A549 treated with DMSO at 1 μM for 4 hours (cell line): ENCODE results near the gene STK32B. TPM values are rescaled to one million over a fixed set of nuclear protein-coding genes. Genes with fewer than 3 reads are reported as not detected.

Source experiments
- total RNA-seq: library from RNA; stranded (reverse); fragments of 200-300 nt; extraction: Qiagen RNA extraction; gene quantifications from 5 replicates; pipeline ENCODE4 v1.2.3, GENCODE V29; 2022; ENCODE audit warnings: low read depth

STK32B gene
- 19.0 to 22.9 TPM (median 22.7 TPM) in 5 replicates for total RNA-seq

DNA sequence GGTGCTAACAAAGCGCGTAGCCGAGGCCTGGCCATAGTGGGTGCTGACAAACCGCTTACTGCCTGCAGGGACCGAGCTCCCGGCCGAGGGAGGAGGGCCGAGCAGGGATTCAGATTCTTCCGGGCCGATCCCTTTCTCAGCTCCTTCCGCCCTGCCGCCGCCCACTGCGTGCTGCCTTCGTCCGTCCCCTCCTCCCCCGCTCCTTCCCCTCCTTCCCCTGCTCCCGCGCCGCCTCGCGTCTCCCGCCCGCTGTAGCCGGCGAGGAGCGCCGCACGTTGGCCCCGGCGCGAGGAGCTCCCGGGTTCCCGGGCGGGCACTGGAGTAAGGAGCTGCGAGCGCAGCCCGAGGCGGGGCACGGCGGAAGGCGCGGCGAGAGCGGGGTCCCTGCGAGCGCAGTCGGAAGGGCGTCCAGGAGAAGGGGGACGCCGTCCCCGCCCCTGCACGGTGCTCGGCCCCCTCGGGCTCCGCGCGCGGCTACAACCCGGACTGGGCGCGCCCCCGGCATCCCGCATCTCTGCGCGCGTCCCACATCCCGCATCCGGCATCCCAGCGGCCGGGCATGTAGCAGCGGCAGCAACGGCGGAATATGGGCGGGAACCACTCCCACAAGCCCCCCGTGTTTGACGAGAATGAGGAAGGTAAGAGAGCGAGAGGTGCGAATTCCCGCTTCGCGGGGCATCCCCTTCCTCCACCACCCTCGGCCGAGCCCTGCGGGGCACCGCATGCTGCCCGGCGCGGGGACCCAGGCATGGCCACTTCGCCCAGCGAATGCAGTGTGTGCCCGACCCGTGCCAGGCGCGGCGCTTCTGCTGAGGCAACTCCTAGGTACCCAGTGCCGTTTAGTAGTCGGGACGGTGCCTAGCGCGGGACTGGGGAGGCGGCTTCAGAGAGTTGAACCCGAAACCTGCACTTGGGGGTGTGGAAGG lies at the start of gene STK32B:
TSS of gene STK32B (plus strand) at position 203 of the 926 bp plus-strand sequence.

DNA sequence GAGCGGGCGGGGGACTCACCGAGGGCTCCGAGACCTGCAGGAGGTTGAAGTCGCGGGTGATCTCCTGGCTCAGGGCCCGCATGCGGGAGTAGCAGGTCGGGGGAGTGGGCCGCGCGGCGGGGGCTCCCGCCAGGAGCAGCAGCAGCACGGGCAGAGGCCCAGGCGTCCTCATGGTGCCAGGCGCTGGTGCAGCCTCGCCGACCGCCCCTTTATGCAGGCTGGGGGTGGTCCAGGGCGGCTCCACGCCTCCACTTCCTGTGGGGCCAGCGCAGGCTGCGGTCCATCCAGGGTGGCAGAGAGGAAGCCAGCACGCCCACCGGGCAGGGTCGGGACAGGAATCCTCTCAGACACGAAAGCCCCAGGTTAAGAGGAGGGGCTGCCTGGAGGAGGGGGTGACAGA lies 32.0 kb upstream of the STK32B start, which contains the start of gene CYTL1:
TSS of gene CYTL1 (minus strand) at position 185 of the 400 bp plus-strand sequence. CDS start at position 172, 13 bp downstream.

Other genes with a start within 250 kb of the STK32B start
- gene MSX1, start 191.8 kb upstream of the STK32B start, total RNA-seq: 7.5 to 12.4 TPM (median 11.0 TPM) in 5 replicates
- not detected in 5 replicates for gene CYTL1, start 32.0 kb upstream of the STK32B start, total RNA-seq